Measurements from ENCODE around the gene FSD1L.
"Not testable (repeated sequence)": the region's sequence is repeated elsewhere in the genome, so short reads cannot be mapped to it uniquely, and the experiment has no call there.

Gene FSD1L

DNA sequence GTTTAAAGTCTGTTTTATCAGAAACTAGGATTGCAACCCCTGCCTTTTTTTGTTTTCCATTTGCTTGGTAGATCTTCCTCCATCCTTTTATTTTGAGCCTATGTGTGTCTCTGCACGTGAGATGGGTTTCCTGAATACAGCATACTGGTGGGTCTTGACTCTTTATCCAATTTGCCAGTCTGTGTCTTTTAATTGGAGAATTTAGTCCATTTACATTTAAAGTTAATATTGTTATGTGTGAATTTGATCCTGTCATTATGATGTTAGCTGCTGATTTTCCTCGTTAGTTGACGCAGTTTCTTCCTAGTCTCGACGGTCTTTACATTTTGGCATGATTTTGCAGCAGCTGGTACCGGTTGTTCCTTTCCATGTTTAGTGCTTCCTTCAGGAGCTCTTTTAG lies 132.1 kb downstream of the FSD1L start:
- not testable (repeated sequence) for DNase-seq

DNA sequence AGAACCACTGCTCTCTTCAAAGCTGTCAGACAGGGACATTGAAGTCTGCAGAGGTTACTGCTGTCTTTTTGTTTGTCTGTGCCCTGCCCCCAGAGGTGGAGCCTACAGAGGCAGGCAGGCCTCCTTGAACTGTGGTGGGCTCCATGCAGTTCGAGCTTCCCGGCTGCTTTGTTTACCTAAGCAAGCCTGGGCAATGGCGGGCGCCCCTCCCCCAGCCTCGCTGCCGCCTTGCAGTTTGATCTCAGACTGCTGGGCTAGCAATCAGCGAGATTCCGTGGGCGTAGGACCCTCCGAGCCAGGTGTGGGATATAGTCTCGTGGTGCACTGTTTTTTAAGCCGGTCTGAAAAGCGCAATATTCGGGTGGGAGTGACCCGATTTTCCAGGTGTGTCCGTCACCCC lies 133.7 kb downstream of the FSD1L start:
- DNase-seq, result not testable (repeated sequence)

DNA sequence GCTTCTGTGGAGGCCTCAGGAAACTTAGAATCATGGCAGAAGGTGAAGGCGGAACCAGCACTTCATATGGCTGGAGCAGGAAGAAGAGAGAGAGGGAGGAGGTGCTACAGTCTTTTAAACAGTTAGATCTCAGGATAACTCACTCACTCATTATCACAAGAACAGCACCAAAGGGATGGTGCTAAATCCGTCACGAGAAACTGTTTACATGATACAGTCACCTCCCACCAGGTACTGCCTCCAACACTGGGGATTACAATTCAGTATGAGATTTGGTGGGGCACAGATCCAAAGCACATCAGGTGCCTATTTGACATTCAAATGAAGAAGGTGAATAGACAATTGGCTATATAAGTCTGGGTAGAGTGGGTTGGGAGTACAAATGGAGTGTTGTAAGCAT lies 145.3 kb downstream of the FSD1L start:
- no peak for DNase-seq

Measured in left hindlimb (tissue), 1 donor.